ENCODE results near the gene TTLL10.
"Not testable (repeated sequence)": the region's sequence is repeated elsewhere in the genome, so short reads cannot be mapped to it uniquely, and the experiment has no call there.

TTLL10 gene

DNA sequence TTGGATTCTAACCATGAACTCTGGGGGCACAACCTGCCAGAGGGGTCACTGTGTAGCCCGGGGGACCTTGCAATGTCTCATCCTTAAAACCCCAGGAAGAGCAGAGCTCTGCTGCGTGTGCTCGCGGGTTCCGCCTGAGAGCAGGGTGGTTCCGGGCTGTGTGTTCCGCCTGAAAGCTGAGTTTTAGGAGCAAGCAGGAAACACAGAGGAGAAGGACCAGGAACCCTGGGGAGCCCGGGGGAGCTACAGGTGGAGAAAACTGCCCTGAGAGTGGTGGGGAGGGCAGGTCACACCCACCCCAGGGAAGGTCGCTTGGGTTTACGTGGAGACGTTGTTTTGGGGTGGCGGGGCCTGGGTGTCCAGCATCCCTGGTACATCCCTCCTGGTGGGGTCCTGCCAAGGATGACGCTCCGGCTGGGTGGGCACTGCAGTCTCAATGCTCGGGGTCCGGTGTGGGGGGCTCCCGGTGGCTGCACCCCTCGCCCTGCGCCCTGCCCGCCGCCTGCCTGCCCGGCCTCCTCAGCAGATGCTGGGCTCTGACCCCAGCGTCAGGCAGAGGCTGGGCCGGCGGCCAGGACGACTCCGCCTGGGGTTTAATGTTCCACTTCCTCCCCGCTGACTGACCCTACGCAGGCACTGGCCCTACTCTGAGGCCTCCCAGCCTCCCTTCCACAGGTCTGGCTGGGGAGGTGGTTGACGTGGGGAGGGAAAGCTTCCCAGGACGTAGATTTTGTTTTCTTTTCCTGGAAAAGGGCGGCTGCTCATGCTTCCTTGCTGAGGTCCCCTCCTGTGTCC is 40.5 kb upstream of the TTLL10 start:
- Histone ChIP-seq H3K9me3 (ENCODE audit: insufficient read depth, low read depth, low read length) (no peaks in the 10 kb centered on the region), H3K27ac (ENCODE audit: low read length) (no peak overlapping the region), H3K36me3 (ENCODE audit: insufficient read depth, low read depth, low read length) (no peaks in the 10 kb centered on the region), H3K27me3 (ENCODE audit: insufficient read depth, low read length) (peaks cover 16% of the 10 kb centered on the region; the same call in 1 of the 2 replicates), H3K4me1 (ENCODE audit: insufficient read depth, low read length) (no peaks in the 10 kb centered on the region), H3K4me3 (ENCODE audit: low read length) (no peak overlapping the region), H3K9ac (ENCODE audit: low read depth, low read length) (no peak overlapping the region)

DNA sequence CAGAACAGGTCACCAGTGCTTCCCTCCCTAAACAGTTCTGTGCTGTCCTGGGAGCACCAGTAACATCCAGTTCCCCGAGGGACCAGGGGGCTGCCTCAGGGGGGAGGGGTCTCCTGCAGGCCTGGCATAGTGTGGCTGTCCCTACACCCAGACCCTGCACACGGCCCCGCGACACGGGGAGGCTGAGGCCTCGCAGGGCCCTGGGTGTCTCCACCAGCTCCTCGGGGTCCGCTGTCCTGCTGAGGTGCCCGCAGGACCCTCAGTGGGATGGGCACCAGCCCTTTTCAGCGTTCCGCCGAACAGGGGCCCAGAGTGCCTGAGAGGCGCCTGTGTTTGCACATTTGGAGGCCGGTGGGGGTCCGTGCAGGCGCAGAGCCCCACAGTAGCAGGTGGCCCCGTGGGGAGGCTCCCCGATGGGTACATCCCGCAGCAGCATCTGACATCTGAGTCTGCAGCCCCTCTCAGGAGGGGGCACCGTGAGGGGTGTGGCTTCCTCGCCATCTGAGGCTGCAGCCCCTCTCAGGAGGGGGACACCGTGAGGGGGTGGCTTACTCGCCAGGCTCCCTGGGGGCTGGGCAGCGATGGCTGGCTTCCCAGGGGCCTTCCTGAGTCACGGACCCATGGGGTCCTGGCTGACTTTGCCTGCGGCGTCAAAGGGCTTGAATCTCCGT is 39.2 kb upstream of the TTLL10 start:
- Histone ChIP-seq H3K9me3 (ENCODE audit: insufficient read depth, low read depth, low read length) (no peaks in the 10 kb centered on the region), H3K27ac (ENCODE audit: low read length) (no peak overlapping the region), H3K36me3 (ENCODE audit: insufficient read depth, low read depth, low read length) (no peaks in the 10 kb centered on the region), H3K4me3 (ENCODE audit: low read length) (no peak overlapping the region), H3K4me1 (ENCODE audit: insufficient read depth, low read length) (no peaks in the 10 kb centered on the region), H3K27me3 (ENCODE audit: insufficient read depth, low read length) (peaks cover 16% of the 10 kb centered on the region; the same call in 1 of the 2 replicates), H3K9ac (ENCODE audit: low read depth, low read length) (no peak overlapping the region)

DNA sequence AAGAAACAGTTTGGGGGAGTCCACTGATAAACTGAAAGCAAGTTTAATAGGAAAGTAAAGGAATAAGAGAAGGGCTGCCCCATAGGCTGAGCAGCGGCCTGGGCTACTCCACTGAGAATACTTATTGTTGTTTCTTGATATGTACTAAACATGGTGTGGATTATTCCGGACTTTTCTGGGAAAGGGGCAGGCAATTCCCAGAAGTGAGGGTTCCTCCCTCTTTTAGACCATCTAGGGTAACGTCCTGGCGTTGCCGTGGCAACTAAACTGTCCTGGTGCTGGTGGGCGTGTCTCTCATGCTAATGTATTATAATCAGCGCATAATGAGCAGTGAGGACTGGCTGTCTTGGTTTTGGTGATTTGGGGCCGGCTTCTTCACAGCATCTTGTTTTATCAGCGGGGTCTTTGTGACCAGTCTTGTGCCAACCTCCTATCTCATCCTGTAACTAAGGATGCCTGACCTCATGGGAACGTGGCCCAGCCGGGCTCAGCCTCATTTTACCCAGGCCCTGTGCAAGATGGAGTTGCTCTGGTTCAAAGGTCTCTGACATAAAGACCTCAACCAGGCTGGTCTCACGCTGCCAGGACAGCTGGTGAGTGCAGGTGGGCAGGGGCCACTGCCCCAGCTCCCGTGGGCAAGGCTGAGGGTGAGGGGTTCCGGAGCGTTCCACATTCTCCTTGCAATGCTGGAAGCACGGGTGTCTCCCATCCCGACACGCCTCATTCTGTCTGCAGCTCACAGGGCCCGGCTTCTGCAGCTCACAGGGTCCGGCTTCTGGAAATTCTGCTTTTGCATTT is 38.1 kb upstream of the TTLL10 start:
- no peaks in the 10 kb centered on the region for H3K36me3 ChIP-seq (ENCODE audit: insufficient read depth, low read depth, low read length)
- H3K27ac ChIP-seq (ENCODE audit: low read length), result no peak overlapping the region
- no peaks in the 10 kb centered on the region for H3K4me1 ChIP-seq (ENCODE audit: insufficient read depth, low read length)
- no peaks in the 10 kb centered on the region for H3K9me3 ChIP-seq (ENCODE audit: insufficient read depth, low read depth, low read length)
- no peak overlapping the region for H3K9ac ChIP-seq (ENCODE audit: low read depth, low read length)
- peaks cover 16% of the 10 kb centered on the region; the same call in 1 of the 2 replicates for H3K27me3 ChIP-seq (ENCODE audit: insufficient read depth, low read length)
- H3K4me3 ChIP-seq (ENCODE audit: low read length), result no peak overlapping the region

DNA sequence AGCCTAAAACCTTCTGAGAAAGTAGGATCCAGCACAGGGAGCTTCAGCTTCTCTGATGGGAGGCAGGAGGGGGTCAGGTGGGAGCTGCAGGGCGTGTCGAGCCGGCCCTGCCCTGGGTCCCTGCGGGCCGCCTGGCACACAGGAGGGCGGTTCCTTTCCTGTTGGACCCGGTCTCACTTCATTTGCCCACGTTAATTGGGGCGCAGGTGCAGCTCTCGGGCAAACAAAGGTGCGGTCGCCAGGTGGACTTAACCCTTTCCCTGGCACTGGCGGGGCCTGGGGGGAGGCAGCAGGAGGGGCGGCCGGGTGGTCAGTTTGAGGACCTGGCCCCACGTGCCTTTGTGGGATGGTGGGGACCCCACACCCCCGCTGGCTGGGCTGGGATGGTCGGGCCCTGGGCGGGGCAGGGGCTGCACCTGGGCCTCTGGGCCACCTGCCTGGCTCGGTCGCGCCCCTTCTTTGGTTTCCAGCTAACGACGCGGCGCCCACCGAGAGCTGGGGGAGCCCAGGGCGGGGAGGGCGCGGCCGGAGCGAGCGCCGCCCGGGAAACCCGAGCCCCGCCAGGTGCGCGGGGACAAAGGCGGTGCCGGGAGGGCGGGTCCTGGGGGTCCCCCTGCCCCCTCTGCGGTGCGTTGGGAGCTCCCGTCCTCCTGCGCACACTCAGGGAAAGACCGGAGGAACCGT is 37.0 kb upstream of the TTLL10 start:
- Histone ChIP-seq H3K4me1 (ENCODE audit: insufficient read depth, low read length) (no peaks in the 10 kb centered on the region), H3K9ac (ENCODE audit: low read depth, low read length) (no peak overlapping the region)

DNA sequence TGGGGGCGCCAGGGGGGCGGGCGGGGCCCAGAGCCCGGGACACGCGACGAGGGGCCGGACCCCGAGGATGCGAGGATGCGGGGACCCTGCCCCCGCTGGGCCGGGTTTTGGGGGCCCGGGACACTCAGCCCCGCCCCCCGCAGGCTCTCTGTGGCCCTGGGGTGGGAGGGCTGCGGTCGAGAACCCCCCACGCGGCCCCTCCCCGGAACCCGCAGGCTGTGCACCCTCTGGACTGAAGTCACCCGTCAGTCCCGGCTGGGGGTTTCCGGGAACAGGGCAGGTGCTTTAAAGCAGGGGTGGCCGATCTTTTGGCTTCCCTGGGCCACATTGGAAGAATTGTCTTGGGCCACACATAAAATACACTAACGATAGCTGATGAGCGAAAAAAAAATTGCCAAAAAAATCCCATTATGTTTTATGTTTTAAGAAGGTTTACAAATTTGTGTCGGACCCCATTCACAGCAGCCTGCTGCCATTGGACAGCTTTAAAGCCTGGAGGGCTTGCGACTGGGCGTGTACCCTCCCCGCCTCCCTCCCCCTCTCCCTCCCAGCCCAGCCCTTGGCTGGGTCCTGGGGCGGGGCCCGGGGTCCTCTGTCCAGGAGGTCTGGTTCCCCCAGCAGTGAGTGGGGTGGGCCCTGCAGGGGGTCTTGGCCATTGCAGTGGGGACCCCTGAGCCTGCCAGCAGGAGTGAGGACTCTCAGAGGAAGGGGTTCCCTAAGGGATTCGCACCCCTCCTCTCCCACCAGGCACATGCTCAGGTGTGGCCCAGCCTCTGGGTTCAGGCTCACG is 36.2 kb upstream of the TTLL10 start:
- Histone ChIP-seq H3K4me1 (ENCODE audit: insufficient read depth, low read length) (no peaks in the 10 kb centered on the region), H3K36me3 (ENCODE audit: insufficient read depth, low read depth, low read length) (no peaks in the 10 kb centered on the region), H3K27ac (ENCODE audit: low read length) (no peak overlapping the region), H3K9ac (ENCODE audit: low read depth, low read length) (no peak overlapping the region), H3K4me3 (ENCODE audit: low read length) (no peak overlapping the region), H3K9me3 (ENCODE audit: insufficient read depth, low read depth, low read length) (no peaks in the 10 kb centered on the region), H3K27me3 (ENCODE audit: insufficient read depth, low read length) (peaks cover 16% of the 10 kb centered on the region; the same call in 1 of the 2 replicates)

More for the DNA sequence above, 37.0 kb upstream of the TTLL10 start:
- no peaks in the 10 kb centered on the region for H3K9me3 ChIP-seq (ENCODE audit: insufficient read depth, low read depth, low read length)
- H3K27me3 ChIP-seq (ENCODE audit: insufficient read depth, low read length), result peaks cover 16% of the 10 kb centered on the region; the same call in 1 of the 2 replicates
- H3K36me3 ChIP-seq (ENCODE audit: insufficient read depth, low read depth, low read length), result no peaks in the 10 kb centered on the region
- no peak overlapping the region for H3K27ac ChIP-seq (ENCODE audit: low read length)
- H3K4me3 ChIP-seq (ENCODE audit: low read length), result no peak overlapping the region

DNA sequence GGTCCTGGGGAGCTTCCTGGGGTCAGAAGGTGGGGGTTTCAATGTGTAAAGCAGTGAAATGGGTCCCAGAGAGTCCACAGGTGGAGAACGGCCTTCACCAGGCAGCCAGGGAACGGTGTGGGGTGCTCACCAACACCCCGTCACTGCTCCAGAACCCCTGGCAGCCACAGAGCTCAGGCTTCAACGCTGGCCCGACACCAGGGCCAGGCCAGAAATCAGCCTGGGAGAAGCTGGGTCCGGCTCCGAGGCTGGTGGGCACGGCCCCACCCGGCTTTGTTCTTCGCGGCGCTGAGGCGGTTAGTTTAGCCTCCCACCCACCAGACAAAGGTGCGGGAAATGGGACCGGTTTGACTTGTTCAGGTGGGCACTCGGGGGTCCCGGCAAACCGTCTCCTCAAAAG is 33.0 kb upstream of the TTLL10 start:
- Histone ChIP-seq H3K9ac (ENCODE audit: low read depth, low read length) (no peak overlapping the region), H3K27ac (ENCODE audit: low read length) (no peak overlapping the region), H3K36me3 (ENCODE audit: insufficient read depth, low read depth, low read length) (no peaks in the 10 kb centered on the region), H3K27me3 (ENCODE audit: insufficient read depth, low read length) (peaks cover 16% of the 10 kb centered on the region; the same call in 1 of the 2 replicates), H3K9me3 (ENCODE audit: insufficient read depth, low read depth, low read length) (no peaks in the 10 kb centered on the region), H3K4me3 (ENCODE audit: low read length) (no peak overlapping the region), H3K4me1 (ENCODE audit: insufficient read depth, low read length) (no peaks in the 10 kb centered on the region)

DNA sequence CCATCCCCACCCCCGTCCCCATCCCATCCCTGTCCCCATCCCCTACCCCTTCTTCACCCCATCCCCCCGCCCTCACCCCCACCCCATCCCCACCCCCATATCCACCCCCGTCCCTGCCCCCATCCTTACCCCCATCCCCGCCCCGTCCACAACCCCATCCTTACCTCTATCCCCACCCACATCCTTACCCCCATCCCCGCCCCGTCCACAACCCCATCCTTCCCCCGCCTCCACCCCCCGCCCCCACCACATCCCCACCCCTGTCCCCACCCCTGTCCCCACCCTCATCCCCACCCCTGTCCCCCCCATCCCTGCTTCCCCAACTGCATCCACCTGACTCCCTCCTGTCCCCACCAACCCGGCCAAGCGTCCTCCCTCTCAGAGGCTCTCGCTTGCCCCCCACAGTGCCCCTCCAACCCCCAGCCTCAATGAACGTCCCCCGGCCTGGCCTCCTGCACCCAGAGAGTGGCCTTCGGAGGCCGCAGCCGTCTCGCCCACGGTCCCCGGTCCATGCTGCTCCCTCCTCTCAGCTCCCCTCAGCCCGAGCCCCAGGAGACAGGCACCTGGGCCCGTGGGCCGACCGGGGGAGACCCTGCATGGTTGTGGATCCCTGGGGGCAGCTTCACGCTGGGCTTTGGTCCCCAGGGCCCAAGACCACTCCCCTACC is 32.3 kb upstream of the TTLL10 start:
- H3K27ac ChIP-seq (ENCODE audit: low read length), result no peak overlapping the region
- no peak overlapping the region for H3K9ac ChIP-seq (ENCODE audit: low read depth, low read length)
- H3K4me3 ChIP-seq (ENCODE audit: low read length), result no peak overlapping the region

DNA sequence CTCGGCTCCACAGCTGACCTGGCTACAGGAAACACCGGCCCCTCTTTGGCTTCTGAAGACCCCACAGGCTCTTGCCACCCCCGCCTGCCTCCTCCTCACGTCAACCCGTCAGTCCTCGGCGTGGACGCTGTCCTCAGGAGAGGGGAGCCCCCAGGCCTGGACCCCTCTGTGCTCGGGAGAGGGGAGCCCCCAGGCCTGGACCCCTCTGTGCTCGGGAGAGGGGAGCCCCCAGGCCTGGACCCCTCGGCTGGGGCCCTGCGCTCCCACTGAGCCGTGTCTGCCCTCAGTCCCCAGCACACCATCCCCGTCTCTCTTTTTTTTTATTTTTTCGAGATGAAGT is 31.8 kb upstream of the TTLL10 start:
- Histone ChIP-seq H3K27me3 (ENCODE audit: insufficient read depth, low read length) (peaks cover 7% of the 10 kb centered on the region; the same call in 1 of the 2 replicates), H3K27ac (ENCODE audit: low read length) (no peak overlapping the region), H3K9me3 (ENCODE audit: insufficient read depth, low read depth, low read length) (no peaks in the 10 kb centered on the region), H3K9ac (ENCODE audit: low read depth, low read length) (no peak overlapping the region), H3K4me3 (ENCODE audit: low read length) (no peak overlapping the region), H3K4me1 (ENCODE audit: insufficient read depth, low read length) (no peaks in the 10 kb centered on the region), H3K36me3 (ENCODE audit: insufficient read depth, low read depth, low read length) (no peaks in the 10 kb centered on the region)

More for the DNA sequence above, 32.3 kb upstream of the TTLL10 start:
- H3K4me1 ChIP-seq (ENCODE audit: insufficient read depth, low read length), result no peaks in the 10 kb centered on the region
- peaks cover 10% of the 10 kb centered on the region; the same call in 1 of the 2 replicates for H3K27me3 ChIP-seq (ENCODE audit: insufficient read depth, low read length)
- H3K36me3 ChIP-seq (ENCODE audit: insufficient read depth, low read depth, low read length), result no peaks in the 10 kb centered on the region
- H3K9me3 ChIP-seq (ENCODE audit: insufficient read depth, low read depth, low read length), result no peaks in the 10 kb centered on the region

DNA sequence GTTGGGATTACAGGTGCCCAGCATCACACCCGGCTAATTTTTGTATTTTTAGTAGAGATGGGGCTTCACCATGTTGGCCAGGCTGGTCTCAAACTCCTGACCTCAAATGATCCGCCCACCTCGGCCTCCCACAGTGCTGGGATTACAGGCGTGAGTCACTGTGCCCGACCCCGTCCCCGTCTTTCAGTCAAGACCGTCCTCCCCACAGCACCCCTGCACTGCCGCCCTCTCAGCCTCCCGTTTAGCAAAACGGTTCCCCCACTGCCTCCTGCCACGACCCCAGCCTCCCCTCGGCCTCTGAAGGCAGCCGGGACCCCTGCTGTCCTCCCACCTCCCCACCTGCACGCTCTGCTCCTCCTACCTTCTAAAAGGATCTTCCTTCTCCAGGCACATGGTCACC is 31.3 kb upstream of the TTLL10 start:
- not testable (repeated sequence) for H3K4me1 ChIP-seq (ENCODE audit: insufficient read depth, low read length); H3K9me3 ChIP-seq (ENCODE audit: insufficient read depth, low read depth, low read length); H3K36me3 ChIP-seq (ENCODE audit: insufficient read depth, low read depth, low read length); H3K4me3 ChIP-seq (ENCODE audit: low read length); H3K27me3 ChIP-seq (ENCODE audit: insufficient read depth, low read length); H3K9ac ChIP-seq (ENCODE audit: low read depth, low read length); H3K27ac ChIP-seq (ENCODE audit: low read length)

DNA sequence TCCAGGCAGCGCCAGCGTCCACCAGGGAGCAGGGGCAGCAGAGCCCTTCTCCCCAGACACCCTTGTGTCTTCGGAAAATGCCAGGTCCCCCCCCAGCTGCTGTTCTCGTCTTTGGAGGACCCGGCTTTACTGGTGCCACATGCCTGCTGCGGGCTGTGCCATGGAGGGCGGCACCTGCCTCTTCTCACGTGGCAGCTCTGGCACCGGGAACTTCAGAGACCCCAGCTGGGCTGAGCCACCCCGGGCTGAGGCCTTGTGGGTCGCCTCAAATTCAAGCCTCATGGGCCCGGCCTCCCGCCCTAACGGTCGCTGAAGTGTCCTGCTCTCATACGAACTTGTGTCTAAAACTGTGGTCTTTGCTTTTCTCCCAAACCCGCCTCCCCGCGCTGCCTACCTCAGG is 30.8 kb upstream of the TTLL10 start:
- Histone ChIP-seq H3K4me3 (ENCODE audit: low read length) (no peak overlapping the region), H3K4me1 (ENCODE audit: insufficient read depth, low read length) (no peaks in the 10 kb centered on the region), H3K27me3 (ENCODE audit: insufficient read depth, low read length) (peaks cover 1% of the 10 kb centered on the region; the same call in 1 of the 2 replicates), H3K9ac (ENCODE audit: low read depth, low read length) (no peak overlapping the region), H3K27ac (ENCODE audit: low read length) (no peak overlapping the region), H3K9me3 (ENCODE audit: insufficient read depth, low read depth, low read length) (no peaks in the 10 kb centered on the region), H3K36me3 (ENCODE audit: insufficient read depth, low read depth, low read length) (no peaks in the 10 kb centered on the region)

Measured in iPS-20b (cell line).